ENCODE measurements around the gene TPPP2. TPM values are rescaled to one million over a fixed set of nuclear protein-coding genes. Genes with fewer than 3 reads are reported as not detected.

Gene TPPP2
- total and polyA plus RNA-seq, 2 experiments from 2014 or later, result not detected

- H3K36me3 Mint-ChIP-seq (ENCODE audit: low read depth), result peaks cover 19% of the 10 kb centered on the region
- no peak overlapping the region for H3K27ac Mint-ChIP-seq
- H3K9me2 ChIP-seq (ENCODE audit: insufficient read depth), result no peaks in the 10 kb centered on the region
- H3K4me2 ChIP-seq, result no peak overlapping the region
- H3K27me3 ChIP-seq (ENCODE audit: insufficient read depth), result peaks cover 16% of the 10 kb centered on the region
- H3K79me2 ChIP-seq (replicated peaks; ENCODE audit: insufficient read depth), result no peaks in the 10 kb centered on the region; the same call in 1 of the 2 replicates
- no peaks in the 10 kb centered on the region for H3F3A ChIP-seq (replicated peaks; ENCODE audit: low read depth)
- H2AFZ ChIP-seq, result no peak overlapping the region
- H3K27ac ChIP-seq (ENCODE audit: low read depth), result no peak overlapping the region
- H3K9me3 Mint-ChIP-seq, result no peaks in the 10 kb centered on the region; the same call in 2 of the 3 replicates
- H3K4me1 Mint-ChIP-seq, result peaks cover 25% of the 10 kb centered on the region
- DNase-seq (ENCODE audit: low spot score) (no peak), ATAC-seq (no peak)
- H3K4me3 ChIP-seq, result no peak overlapping the region
- peaks cover 18% of the 10 kb centered on the region for H3K27me3 Mint-ChIP-seq (ENCODE audit: insufficient read depth, low read depth, poor library complexity)
- H3K36me3 ChIP-seq (ENCODE audit: insufficient read depth), result no peaks in the 10 kb centered on the region
- TF ChIP-seq, protein P1, sequence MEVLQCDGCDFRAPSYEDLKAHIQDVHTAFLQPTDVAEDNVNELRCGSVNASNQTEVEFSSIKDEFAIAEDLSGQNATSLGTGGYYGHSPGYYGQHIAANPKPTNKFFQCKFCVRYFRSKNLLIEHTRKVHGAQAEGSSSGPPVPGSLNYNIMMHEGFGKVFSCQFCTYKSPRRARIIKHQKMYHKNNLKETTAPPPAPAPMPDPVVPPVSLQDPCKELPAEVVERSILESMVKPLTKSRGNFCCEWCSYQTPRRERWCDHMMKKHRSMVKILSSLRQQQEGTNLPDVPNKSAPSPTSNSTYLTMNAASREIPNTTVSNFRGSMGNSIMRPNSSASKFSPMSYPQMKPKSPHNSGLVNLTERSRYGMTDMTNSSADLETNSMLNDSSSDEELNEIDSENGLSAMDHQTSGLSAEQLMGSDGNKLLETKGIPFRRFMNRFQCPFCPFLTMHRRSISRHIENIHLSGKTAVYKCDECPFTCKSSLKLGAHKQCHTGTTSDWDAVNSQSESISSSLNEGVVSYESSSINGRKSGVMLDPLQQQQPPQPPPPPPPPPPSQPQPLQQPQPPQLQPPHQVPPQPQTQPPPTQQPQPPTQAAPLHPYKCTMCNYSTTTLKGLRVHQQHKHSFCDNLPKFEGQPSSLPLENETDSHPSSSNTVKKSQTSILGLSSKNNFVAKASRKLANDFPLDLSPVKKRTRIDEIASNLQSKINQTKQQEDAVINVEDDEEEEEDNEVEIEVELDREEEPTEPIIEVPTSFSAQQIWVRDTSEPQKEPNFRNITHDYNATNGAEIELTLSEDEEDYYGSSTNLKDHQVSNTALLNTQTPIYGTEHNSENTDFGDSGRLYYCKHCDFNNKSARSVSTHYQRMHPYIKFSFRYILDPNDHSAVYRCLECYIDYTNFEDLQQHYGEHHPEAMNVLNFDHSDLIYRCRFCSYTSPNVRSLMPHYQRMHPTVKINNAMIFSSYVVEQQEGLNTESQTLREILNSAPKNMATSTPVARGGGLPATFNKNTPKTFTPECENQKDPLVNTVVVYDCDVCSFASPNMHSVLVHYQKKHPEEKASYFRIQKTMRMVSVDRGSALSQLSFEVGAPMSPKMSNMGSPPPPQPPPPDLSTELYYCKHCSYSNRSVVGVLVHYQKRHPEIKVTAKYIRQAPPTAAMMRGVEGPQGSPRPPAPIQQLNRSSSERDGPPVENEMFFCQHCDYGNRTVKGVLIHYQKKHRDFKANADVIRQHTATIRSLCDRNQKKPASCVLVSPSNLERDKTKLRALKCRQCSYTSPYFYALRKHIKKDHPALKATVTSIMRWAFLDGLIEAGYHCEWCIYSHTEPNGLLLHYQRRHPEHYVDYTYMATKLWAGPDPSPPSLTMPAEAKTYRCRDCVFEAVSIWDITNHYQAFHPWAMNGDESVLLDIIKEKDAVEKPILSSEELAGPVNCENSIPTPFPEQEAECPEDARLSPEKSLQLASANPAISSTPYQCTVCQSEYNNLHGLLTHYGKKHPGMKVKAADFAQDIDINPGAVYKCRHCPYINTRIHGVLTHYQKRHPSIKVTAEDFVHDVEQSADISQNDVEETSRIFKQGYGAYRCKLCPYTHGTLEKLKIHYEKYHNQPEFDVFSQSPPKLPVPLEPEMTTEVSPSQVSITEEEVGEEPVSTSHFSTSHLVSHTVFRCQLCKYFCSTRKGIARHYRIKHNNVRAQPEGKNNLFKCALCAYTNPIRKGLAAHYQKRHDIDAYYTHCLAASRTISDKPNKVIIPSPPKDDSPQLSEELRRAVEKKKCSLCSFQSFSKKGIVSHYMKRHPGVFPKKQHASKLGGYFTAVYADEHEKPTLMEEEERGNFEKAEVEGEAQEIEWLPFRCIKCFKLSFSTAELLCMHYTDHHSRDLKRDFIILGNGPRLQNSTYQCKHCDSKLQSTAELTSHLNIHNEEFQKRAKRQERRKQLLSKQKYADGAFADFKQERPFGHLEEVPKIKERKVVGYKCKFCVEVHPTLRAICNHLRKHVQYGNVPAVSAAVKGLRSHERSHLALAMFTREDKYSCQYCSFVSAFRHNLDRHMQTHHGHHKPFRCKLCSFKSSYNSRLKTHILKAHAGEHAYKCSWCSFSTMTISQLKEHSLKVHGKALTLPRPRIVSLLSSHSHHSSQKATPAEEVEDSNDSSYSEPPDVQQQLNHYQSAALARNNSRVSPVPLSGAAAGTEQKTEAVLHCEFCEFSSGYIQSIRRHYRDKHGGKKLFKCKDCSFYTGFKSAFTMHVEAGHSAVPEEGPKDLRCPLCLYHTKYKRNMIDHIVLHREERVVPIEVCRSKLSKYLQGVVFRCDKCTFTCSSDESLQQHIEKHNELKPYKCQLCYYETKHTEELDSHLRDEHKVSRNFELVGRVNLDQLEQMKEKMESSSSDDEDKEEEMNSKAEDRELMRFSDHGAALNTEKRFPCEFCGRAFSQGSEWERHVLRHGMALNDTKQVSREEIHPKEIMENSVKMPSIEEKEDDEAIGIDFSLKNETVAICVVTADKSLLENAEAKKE (CRISPR knock-in tag; IDR thresholded peaks at IDR 0.05), result no peak
- TF ChIP-seq NANOG (IDR thresholded peaks at IDR 0.05; ENCODE audit: borderline replicate concordance) (no peak), CREB1 (CRISPR knock-in tag; IDR thresholded peaks at IDR 0.05; ENCODE audit: low read depth) (no peak), ZNF114 (CRISPR knock-in tag; IDR thresholded peaks at IDR 0.05) (no peak), POLR2AphosphoS5 (IDR thresholded peaks at IDR 0.05; ENCODE audit: low read depth) (no peak), EZH2phosphoT487 (IDR thresholded peaks at IDR 0.05; ENCODE audit: unreplicated experiment) (no peak), JUNB (IDR thresholded peaks at IDR 0.05; ENCODE audit: unreplicated experiment) (no peak), EZH2 (IDR thresholded peaks at IDR 0.05; ENCODE audit: low read depth, unreplicated experiment) (no peak), ZNF331 (CRISPR knock-in tag; IDR thresholded peaks at IDR 0.05; ENCODE audit: low read depth) (no peak), STAT1 (IDR thresholded peaks at IDR 0.05; ENCODE audit: unreplicated experiment) (no peak)
- TF ChIP-seq, protein P2, sequence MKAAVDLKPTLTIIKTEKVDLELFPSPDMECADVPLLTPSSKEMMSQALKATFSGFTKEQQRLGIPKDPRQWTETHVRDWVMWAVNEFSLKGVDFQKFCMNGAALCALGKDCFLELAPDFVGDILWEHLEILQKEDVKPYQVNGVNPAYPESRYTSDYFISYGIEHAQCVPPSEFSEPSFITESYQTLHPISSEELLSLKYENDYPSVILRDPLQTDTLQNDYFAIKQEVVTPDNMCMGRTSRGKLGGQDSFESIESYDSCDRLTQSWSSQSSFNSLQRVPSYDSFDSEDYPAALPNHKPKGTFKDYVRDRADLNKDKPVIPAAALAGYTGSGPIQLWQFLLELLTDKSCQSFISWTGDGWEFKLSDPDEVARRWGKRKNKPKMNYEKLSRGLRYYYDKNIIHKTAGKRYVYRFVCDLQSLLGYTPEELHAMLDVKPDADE (IDR thresholded peaks at IDR 0.05), result no peak
- TF ChIP-seq, protein P3, sequence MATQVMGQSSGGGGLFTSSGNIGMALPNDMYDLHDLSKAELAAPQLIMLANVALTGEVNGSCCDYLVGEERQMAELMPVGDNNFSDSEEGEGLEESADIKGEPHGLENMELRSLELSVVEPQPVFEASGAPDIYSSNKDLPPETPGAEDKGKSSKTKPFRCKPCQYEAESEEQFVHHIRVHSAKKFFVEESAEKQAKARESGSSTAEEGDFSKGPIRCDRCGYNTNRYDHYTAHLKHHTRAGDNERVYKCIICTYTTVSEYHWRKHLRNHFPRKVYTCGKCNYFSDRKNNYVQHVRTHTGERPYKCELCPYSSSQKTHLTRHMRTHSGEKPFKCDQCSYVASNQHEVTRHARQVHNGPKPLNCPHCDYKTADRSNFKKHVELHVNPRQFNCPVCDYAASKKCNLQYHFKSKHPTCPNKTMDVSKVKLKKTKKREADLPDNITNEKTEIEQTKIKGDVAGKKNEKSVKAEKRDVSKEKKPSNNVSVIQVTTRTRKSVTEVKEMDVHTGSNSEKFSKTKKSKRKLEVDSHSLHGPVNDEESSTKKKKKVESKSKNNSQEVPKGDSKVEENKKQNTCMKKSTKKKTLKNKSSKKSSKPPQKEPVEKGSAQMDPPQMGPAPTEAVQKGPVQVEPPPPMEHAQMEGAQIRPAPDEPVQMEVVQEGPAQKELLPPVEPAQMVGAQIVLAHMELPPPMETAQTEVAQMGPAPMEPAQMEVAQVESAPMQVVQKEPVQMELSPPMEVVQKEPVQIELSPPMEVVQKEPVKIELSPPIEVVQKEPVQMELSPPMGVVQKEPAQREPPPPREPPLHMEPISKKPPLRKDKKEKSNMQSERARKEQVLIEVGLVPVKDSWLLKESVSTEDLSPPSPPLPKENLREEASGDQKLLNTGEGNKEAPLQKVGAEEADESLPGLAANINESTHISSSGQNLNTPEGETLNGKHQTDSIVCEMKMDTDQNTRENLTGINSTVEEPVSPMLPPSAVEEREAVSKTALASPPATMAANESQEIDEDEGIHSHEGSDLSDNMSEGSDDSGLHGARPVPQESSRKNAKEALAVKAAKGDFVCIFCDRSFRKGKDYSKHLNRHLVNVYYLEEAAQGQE (IDR thresholded peaks at IDR 0.05; ENCODE audit: unreplicated experiment), result no peak
- TF ChIP-seq, protein P4, sequence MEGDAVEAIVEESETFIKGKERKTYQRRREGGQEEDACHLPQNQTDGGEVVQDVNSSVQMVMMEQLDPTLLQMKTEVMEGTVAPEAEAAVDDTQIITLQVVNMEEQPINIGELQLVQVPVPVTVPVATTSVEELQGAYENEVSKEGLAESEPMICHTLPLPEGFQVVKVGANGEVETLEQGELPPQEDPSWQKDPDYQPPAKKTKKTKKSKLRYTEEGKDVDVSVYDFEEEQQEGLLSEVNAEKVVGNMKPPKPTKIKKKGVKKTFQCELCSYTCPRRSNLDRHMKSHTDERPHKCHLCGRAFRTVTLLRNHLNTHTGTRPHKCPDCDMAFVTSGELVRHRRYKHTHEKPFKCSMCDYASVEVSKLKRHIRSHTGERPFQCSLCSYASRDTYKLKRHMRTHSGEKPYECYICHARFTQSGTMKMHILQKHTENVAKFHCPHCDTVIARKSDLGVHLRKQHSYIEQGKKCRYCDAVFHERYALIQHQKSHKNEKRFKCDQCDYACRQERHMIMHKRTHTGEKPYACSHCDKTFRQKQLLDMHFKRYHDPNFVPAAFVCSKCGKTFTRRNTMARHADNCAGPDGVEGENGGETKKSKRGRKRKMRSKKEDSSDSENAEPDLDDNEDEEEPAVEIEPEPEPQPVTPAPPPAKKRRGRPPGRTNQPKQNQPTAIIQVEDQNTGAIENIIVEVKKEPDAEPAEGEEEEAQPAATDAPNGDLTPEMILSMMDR (conservative IDR thresholded peaks at IDR 0.05; ENCODE audit: low read depth in 2 of 2), result no peak
- H3K4me1 ChIP-seq (ENCODE audit: insufficient read depth), result peaks cover 17% of the 10 kb centered on the region
- no peaks in the 10 kb centered on the region for H4K20me1 ChIP-seq (replicated peaks; ENCODE audit: insufficient read depth)
- no peak overlapping the region for H3K4me3 Mint-ChIP-seq
Observed at GRCh38 chr14:21018781-21019180, 11.2 kb upstream of the TPPP2 start.
